GM21526 (cell line): Measurements from ENCODE around the gene AUTS2.
"Not testable (repeated sequence)": the region's sequence is repeated elsewhere in the genome, so short reads cannot be mapped to it uniquely, and the experiment has no call there.

Experiments
- ATAC-seq: cut with Tn5 transposase; IDR thresholded peaks from one replicate; pipeline ENCODE4 v1.9.1; 2021; ENCODE audit warnings: moderate library complexity; ENCODE audit not compliant: unreplicated experiment, low FRiP score

Gene AUTS2

GRCh38 chr7:70263471-70264255 is 665.4 kb downstream of the AUTS2 start:
- ATAC-seq: no peak

- no peak for ATAC-seq
These were observed 667.9 kb downstream of the AUTS2 start for GRCh38 chr7:70266186-70266585.

- no peak for ATAC-seq
These were observed 669.3 kb downstream of the AUTS2 start for GRCh38 chr7:70267381-70268120.

GRCh38 chr7:70268179-70268578 is 669.9 kb downstream of the AUTS2 start:
- ATAC-seq: no peak

- ATAC-seq: no peak
These were observed 671.9 kb downstream of the AUTS2 start for GRCh38 chr7:70270149-70270548.

- no peak for ATAC-seq
These were observed 673.4 kb downstream of the AUTS2 start for GRCh38 chr7:70271617-70272081.

GRCh38 chr7:70275570-70275969 is 677.3 kb downstream of the AUTS2 start:
- not testable (repeated sequence) for ATAC-seq

- no peak for ATAC-seq
These were observed 686.9 kb downstream of the AUTS2 start for GRCh38 chr7:70285187-70285586.

- ATAC-seq: no peak
These were observed 687.6 kb downstream of the AUTS2 start for GRCh38 chr7:70285854-70286253.

- no peak for ATAC-seq
These were observed 690.6 kb downstream of the AUTS2 start for GRCh38 chr7:70288781-70289456.

- no peak for ATAC-seq
These were observed 694.4 kb downstream of the AUTS2 start for GRCh38 chr7:70292716-70293115.

- no peak for ATAC-seq
These were observed 696.1 kb downstream of the AUTS2 start for GRCh38 chr7:70294211-70294911.

- ATAC-seq: no peak
These were observed 700.7 kb downstream of the AUTS2 start for GRCh38 chr7:70298780-70299471.

- ATAC-seq: no peak
These were observed 701.2 kb downstream of the AUTS2 start for GRCh38 chr7:70299472-70299807.

GRCh38 chr7:70301673-70302185 is 703.5 kb downstream of the AUTS2 start:
- no peak for ATAC-seq

- no peak for ATAC-seq
These were observed 705.0 kb downstream of the AUTS2 start for GRCh38 chr7:70303309-70303708.

- no peak for ATAC-seq
These were observed 705.5 kb downstream of the AUTS2 start for GRCh38 chr7:70303780-70304179.

- ATAC-seq: no peak
These were observed 707.9 kb downstream of the AUTS2 start for GRCh38 chr7:70306173-70306572.

- ATAC-seq: no peak
These were observed 709.4 kb downstream of the AUTS2 start for GRCh38 chr7:70307544-70308106.

GRCh38 chr7:70312336-70312735 is 714.1 kb downstream of the AUTS2 start:
- no peak for ATAC-seq
